Stomach (tissue), 9 donors: ENCODE results near the gene JMJD4. TPM values are rescaled to one million over a fixed set of nuclear protein-coding genes. Genes with fewer than 3 reads are reported as not detected.
A peak's percentile ranks its signal among the peaks of the same experiment; 100 is the strongest.

Experiments
- DNase-seq, 2 donors: peaks; one replicate each; pipeline versions ENCODE4 v3.0.0 to v3.0.0-alpha.2; 2013 to 2019
- H3K27ac ChIP-seq, 5 donors: fragments of 200-600 bp in 4 of 5; sonication (generic) in 4 of 5; one replicate each; pipeline ENCODE4 v1.5.1; 2013 to 2019; ENCODE audit warnings: mild to moderate bottlenecking in 1 of 5, moderate library complexity in 1 of 5
- H3K27me3 ChIP-seq, 3 donors: fragments of 200-600 bp; sonication (generic); one replicate each; pipeline ENCODE4 v1.5.1; 2017 to 2019; ENCODE audit warnings: mixed run types in 1 of 3
- H3K36me3 ChIP-seq, 4 donors: fragments of 200-600 bp; sonication (generic); 1 replicate in 3 of 4; 2 replicates in 1 of 4; pipeline ENCODE4 v1.5.1; 2016 to 2019
- H3K4me1 ChIP-seq, 4 donors: fragments of 200-600 bp; sonication (generic); one replicate each; pipeline ENCODE4 v1.5.1; 2016 to 2019
- H3K4me3 ChIP-seq, 4 donors: fragments of 200-600 bp; sonication (generic) in 3 of 4; one replicate each; pipeline ENCODE4 v1.5.1; 2016 to 2019; ENCODE audit warnings: mild to moderate bottlenecking in 1 of 4
- H3K9me3 ChIP-seq, 4 donors: fragments of 200-600 bp; sonication (generic); one replicate each; pipeline ENCODE4 v1.5.1; 2016 to 2019
- EP300 ChIP-seq: sonication (generic); formaldehyde crosslinking; IDR thresholded peaks from one replicate; pipeline ENCODE4 v1.6.1; 2017; ENCODE audit warnings: antibody characterized with exemption
- POLR2A ChIP-seq, 4 donors: fragments of 450-650 bp; IDR thresholded peaks; one replicate each; pipeline ENCODE4 v1.6.1; 2016; ENCODE audit warnings: antibody characterized with exemption in 4 of 4, control low read depth in 2 of 4, mild to moderate bottlenecking in 1 of 4, moderate library complexity in 1 of 4
- POLR2AphosphoS5 ChIP-seq, 3 donors: sonication (generic); formaldehyde crosslinking; IDR thresholded peaks; one replicate each; pipeline ENCODE4 v1.6.1; 2016; ENCODE audit warnings: antibody characterized with exemption in 3 of 3
- WGBS, 5 donors: extraction: QIAGEN DNeasy Blood & Tissue Kit in 3 of 5; methylation state at CpG; one replicate each; pipeline versions ENCODE4 v1.1.5 to v1.1.7; 2013 to 2018; 5-methylcytosine and 5-hydroxymethylcytosine counted together
- intact Hi-C: fragments of 100-400 bp; cut with DNase I; formaldehyde crosslinking; loops from one replicate; pipeline ENCODE4 v1.15.1; 2023; ENCODE audit warnings: low total_unique reads
- polyA plus RNA-seq, 3 donors: library from polyadenylated mRNA; stranded (reverse); fragments of 200-250 nt; gene quantifications; one replicate each; pipeline ENCODE4 v1.2.3, GENCODE V29; 2013
- total RNA-seq, 5 donors: library from RNA; depleted of rRNA; stranded (reverse); fragments of >200 nt; gene quantifications; one replicate each; pipeline versions ENCODE4 v1.1.0 to v1.2.3, GENCODE V29; 2014 to 2016
- TF ChIP-seq, protein P1 (sequence below), 7 experiments: fragments of 450-650 bp in 4 of 7; fragments of 200-600 bp in 3 of 7; sonication (generic) in 3 of 7; IDR thresholded peaks; one replicate each; pipeline ENCODE4 v1.5.1; 2016 to 2019; ENCODE audit warnings: antibody characterized with exemption in 7 of 7, control low read depth in 2 of 7, mild to moderate bottlenecking in 1 of 7
- donor health status: healthy with polysubstance abuse.
- donor health status: Bipolar disorder and iron deficiency.
- donor health status: healthy.

JMJD4 gene
- total and polyA plus RNA-seq, 8 donors, result 2.3 to 26.8 (median 11.3) TPM

GRCh38 chr1:227736814-227737432, 1.8 kb upstream of the JMJD4 start:
- Histone ChIP-seq H3K4me3 (no peak overlapping the region), H3K36me3 (peaks cover 13 to 35% (median 28%) of the 10 kb centered on the region in 4 donors), H3K4me1 (peaks cover 23 to 54% (median 37%) of the 10 kb centered on the region in 4 donors), H3K9me3 (no peaks in the 10 kb centered on the region), H3K27me3 (no peaks in the 10 kb centered on the region), H3K27ac (no peak overlapping the region)
- TF ChIP-seq POLR2AphosphoS5 (IDR thresholded peaks at IDR 0.05) (no peak), EP300 (no peak), POLR2A (IDR thresholded peaks at IDR 0.05) (no peak)
- TF ChIP-seq, protein P1, sequence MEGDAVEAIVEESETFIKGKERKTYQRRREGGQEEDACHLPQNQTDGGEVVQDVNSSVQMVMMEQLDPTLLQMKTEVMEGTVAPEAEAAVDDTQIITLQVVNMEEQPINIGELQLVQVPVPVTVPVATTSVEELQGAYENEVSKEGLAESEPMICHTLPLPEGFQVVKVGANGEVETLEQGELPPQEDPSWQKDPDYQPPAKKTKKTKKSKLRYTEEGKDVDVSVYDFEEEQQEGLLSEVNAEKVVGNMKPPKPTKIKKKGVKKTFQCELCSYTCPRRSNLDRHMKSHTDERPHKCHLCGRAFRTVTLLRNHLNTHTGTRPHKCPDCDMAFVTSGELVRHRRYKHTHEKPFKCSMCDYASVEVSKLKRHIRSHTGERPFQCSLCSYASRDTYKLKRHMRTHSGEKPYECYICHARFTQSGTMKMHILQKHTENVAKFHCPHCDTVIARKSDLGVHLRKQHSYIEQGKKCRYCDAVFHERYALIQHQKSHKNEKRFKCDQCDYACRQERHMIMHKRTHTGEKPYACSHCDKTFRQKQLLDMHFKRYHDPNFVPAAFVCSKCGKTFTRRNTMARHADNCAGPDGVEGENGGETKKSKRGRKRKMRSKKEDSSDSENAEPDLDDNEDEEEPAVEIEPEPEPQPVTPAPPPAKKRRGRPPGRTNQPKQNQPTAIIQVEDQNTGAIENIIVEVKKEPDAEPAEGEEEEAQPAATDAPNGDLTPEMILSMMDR (IDR thresholded peaks at IDR 0.05), result no peak
- intact Hi-C loops, result loop anchor here (10.0 kb wide), 1 partner anchor 192 kb away; no protein-coding TSS in a partner anchor
- no peak for DNase-seq
- 83 to 86% (median 85%) methylated on average over 11 of the region's 11 CpGs for WGBS, 5 donors

DNA sequence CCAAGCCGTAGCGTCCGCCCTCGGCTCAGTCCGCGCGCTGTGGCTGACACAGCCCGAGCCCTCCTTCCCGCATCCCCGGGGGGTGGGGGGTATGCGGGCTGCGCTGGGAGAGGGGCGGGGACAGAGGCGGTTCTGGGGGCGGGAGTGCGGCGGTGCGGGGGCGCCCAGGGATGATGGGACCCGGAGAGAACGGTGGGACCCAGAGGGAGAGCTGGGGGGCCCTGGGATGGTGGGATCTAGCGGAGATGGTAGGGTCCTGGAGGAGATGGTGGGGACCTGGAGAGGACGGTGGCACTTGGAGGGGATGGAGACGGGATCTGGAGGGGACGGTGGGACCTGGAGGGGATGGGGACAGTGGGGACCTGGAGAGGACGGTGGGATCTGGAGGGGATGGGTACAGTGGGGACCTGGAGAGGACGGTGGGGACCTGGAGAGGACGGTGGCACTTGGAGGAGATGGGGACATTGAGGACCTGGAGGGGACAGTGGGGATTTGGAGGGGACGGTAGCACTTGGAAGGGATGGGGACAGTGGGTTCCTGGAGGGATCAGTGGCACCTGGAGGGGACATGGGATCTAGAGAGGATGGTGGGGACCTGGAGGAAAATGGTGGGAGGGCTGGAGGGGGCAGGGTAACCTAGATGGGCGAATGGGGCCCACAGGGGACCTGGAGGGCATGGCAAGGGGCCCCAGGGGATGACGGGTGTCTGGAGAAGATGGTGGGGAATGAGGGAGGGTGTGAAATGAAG, 610 bp upstream of the JMJD4 start:
- Histone ChIP-seq H3K36me3 (peaks cover 16 to 47% (median 36%) of the 10 kb centered on the region in 4 donors), H3K9me3 (no peaks in the 10 kb centered on the region), H3K27ac (peak overlapping the region; percentile 85 to 94 (median 88)), H3K4me1 (peaks cover 23 to 63% (median 39%) of the 10 kb centered on the region in 4 donors), H3K27me3 (no peaks in the 10 kb centered on the region), H3K4me3 (peak overlapping the region; percentile 76 to 100 (median 90))
- DNase-seq, result no peak
- TF ChIP-seq POLR2AphosphoS5 (IDR thresholded peaks at IDR 0.05) (no peak), EP300 (no peak), POLR2A (IDR thresholded peaks at IDR 0.05) (no peak)
- TF ChIP-seq, protein P1 (IDR thresholded peaks at IDR 0.05), result no peak
- intact Hi-C loops, result loop anchor here (10.0 kb wide), 1 partner anchor 191 kb away; no protein-coding TSS in a partner anchor
- 1 to 3% (median 1%) methylated on average over 22 to 31 of the region's 31 CpGs for WGBS, 5 donors

- H3K4me1 ChIP-seq, result peaks cover 29 to 65% (median 51%) of the 10 kb centered on the region in 4 donors
- peak in 1 of 2 donors; percentile 33 for DNase-seq
- peak overlapping the region; percentile 80 to 94 (median 87) for H3K27ac ChIP-seq
- 0 to 6% (median 3%) methylated on average over 7 to 10 of the region's 10 CpGs for WGBS, 5 donors
- H3K4me3 ChIP-seq, result peak overlapping the region; percentile 76 to 100 (median 90)
- H3K36me3 ChIP-seq, result peaks cover 16 to 40% (median 32%) of the 10 kb centered on the region in 4 donors
- intact Hi-C loops, result loop anchor here (10.0 kb wide), 1 partner anchor 190 kb away; no protein-coding TSS in a partner anchor
- H3K9me3 ChIP-seq, result no peaks in the 10 kb centered on the region
- no peaks in the 10 kb centered on the region for H3K27me3 ChIP-seq
- TF ChIP-seq, protein P1 (IDR thresholded peaks at IDR 0.05), result no peak
- no peak for TF ChIP-seq EP300
- no peak for TF ChIP-seq POLR2AphosphoS5 (IDR thresholded peaks at IDR 0.05)
- no peak for TF ChIP-seq POLR2A (IDR thresholded peaks at IDR 0.05)
These were observed 601 bp downstream of the JMJD4 start for GRCh38 chr1:227734546-227734855.

DNA sequence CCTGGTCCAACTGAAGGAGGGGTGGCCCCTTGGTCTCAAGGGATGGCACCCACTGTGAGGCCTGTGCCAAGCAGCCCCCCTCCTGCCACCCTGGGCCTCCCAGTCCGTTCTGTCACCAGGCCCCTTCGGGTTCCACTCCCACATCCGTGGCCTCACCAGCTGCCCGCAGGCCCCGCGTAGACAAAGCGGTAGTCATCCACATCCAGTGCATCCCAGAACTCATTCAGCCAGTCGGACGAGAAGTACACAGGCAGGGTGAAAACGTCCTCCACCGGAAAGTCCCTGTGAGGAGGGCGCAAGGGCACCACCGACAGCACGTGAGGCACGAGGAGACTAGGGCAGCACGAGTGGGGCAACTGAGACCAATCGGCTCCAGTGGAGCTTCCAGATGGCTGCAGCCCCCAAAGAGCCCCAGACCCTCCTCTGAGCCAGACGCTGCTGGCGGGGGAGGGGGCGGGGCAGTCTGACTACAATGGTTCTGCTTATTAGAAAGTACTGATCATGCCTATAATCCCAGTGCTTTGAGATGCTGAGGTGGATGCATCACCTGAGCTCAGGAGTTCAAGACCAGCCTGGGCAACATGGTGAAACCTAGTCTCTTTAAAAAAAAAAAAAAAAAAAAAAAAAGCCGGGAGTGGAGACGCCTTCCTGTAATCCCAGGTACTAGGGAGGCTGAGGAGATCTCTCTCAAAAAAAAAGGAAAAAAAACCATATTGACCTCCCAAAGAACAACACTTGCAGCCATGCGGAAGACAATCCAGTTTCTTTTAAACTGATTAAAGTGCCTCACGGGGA, 1.2 kb downstream of the JMJD4 start:
- Histone ChIP-seq H3K4me3 (peak overlapping the region; percentile 76 to 100 (median 90)), H3K4me1 (peaks cover 35 to 71% (median 57%) of the 10 kb centered on the region in 4 donors), H3K36me3 (peaks cover 16 to 37% (median 26%) of the 10 kb centered on the region in 4 donors), H3K27ac (peak overlapping the region in 4 of 5 donors; percentile 85 to 94 (median 90)), H3K9me3 (no peaks in the 10 kb centered on the region), H3K27me3 (no peaks in the 10 kb centered on the region)
- intact Hi-C loops, result loop anchor here (10.0 kb wide), 1 partner anchor 189 kb away; no protein-coding TSS in a partner anchor
- TF ChIP-seq POLR2AphosphoS5 (IDR thresholded peaks at IDR 0.05) (no peak), POLR2A (IDR thresholded peaks at IDR 0.05) (no peak), EP300 (no peak)
- TF ChIP-seq, protein P1 (IDR thresholded peaks at IDR 0.05), result no peak
- WGBS, 5 donors, result 52 to 56% (median 53%) methylated on average over 22 to 24 of the region's 24 CpGs
- no peak for DNase-seq
